ENCODE data around the gene NPHP4. TPM values are rescaled to one million over a fixed set of nuclear protein-coding genes. Genes with fewer than 3 reads are reported as not detected.

The NPHP4 gene
- total and polyA plus RNA-seq, 7 donors, result 1.3 to 2.8 (median 1.8) TPM

GRCh38 chr1:5830771-5831599 is 161.2 kb downstream of the NPHP4 start:
- ATAC-seq (no peak), DNase-seq (no peak)
- 49 to 59% (median 55%) methylated on average over 24 to 26 of the region's 26 CpGs for WGBS, 3 donors
- peaks cover 0 to 28% (median 6%) of the 10 kb centered on the region in 3 donors for H3K27me3 ChIP-seq (ENCODE audit: insufficient read depth in 3 of 3, low read length in 2 of 3)
- H3K27ac ChIP-seq, result no peak overlapping the region
- H3K9me3 ChIP-seq, result no peaks in the 10 kb centered on the region
- no peaks in the 10 kb centered on the region for H3K4me1 ChIP-seq
- H3K36me3 ChIP-seq (ENCODE audit: insufficient read depth in 1 of 2, low read depth in 1 of 2), result no peaks in the 10 kb centered on the region
- TF ChIP-seq CTCF (IDR thresholded peaks at IDR 0.05), result no peak
- intact Hi-C loops (cut with DNase I), result no loop called here
- H3K4me3 ChIP-seq, result no peak overlapping the region

- 93 to 99% (median 98%) methylated on average over 3 of the region's 3 CpGs for WGBS, 3 donors
- intact Hi-C loops (cut with DNase I), result no loop called here
- Histone ChIP-seq H3K4me3 (no peak overlapping the region), H3K9me3 (no peaks in the 10 kb centered on the region), H3K27ac (no peak overlapping the region), H3K27me3 (ENCODE audit: insufficient read depth in 3 of 3, low read length in 2 of 3) (peaks cover 0 to 28% (median 6%) of the 10 kb centered on the region in 3 donors), H3K4me1 (no peaks in the 10 kb centered on the region), H3K36me3 (ENCODE audit: insufficient read depth in 1 of 2, low read depth in 1 of 2) (no peaks in the 10 kb centered on the region)
- DNase-seq, result no peak
- no peak for TF ChIP-seq CTCF (IDR thresholded peaks at IDR 0.05)
- no peak for ATAC-seq
Observed at GRCh38 chr1:5829414-5829813, 162.8 kb downstream of the NPHP4 start.

- WGBS, 3 donors, result 41 to 50% (median 50%) methylated on average over 11 of the region's 11 CpGs
- Histone ChIP-seq H3K27me3 (ENCODE audit: insufficient read depth in 3 of 3, low read length in 2 of 3) (peaks cover 0 to 22% (median 5%) of the 10 kb centered on the region in 3 donors), H3K9me3 (no peaks in the 10 kb centered on the region), H3K4me1 (no peaks in the 10 kb centered on the region), H3K27ac (no peak overlapping the region), H3K36me3 (ENCODE audit: insufficient read depth in 1 of 2, low read depth in 1 of 2) (no peaks in the 10 kb centered on the region), H3K4me3 (no peak overlapping the region)
- intact Hi-C loops (cut with DNase I), result no loop called here
- ATAC-seq (no peak), DNase-seq (no peak)
- no peak for TF ChIP-seq CTCF (IDR thresholded peaks at IDR 0.05)
Observed at GRCh38 chr1:5828308-5828935, 163.8 kb downstream of the NPHP4 start.

- H3K9me3 ChIP-seq, result no peaks in the 10 kb centered on the region
- no peak for TF ChIP-seq CTCF (IDR thresholded peaks at IDR 0.05)
- H3K27ac ChIP-seq, result no peak overlapping the region
- H3K4me1 ChIP-seq, result no peaks in the 10 kb centered on the region
- ATAC-seq (no peak), DNase-seq (no peak)
- no peaks in the 10 kb centered on the region for H3K36me3 ChIP-seq (ENCODE audit: insufficient read depth in 1 of 2, low read depth in 1 of 2)
- H3K4me3 ChIP-seq, result no peak overlapping the region
- intact Hi-C loops (cut with DNase I), result no loop called here
- 32 to 46% (median 33%) methylated on average over 9 of the region's 9 CpGs for WGBS, 3 donors
- H3K27me3 ChIP-seq (ENCODE audit: insufficient read depth in 3 of 3, low read length in 2 of 3), result peaks cover 0 to 23% (median 1%) of the 10 kb centered on the region in 3 donors
Observed at GRCh38 chr1:5827516-5827915, 164.7 kb downstream of the NPHP4 start.
